Activated T-cell treated with anti-CD3 and anti-CD28 coated beads, Interleukin-2, amount 50 U/mL, for 72 hours (primary cell): ENCODE results near the gene TMEM25. TPM values are rescaled to one million over a fixed set of nuclear protein-coding genes. Genes with fewer than 3 reads are reported as not detected.
"Not testable (repeated sequence)": the region's sequence is repeated elsewhere in the genome, so short reads cannot be mapped to it uniquely, and the experiment has no call there.

Experiments
- ATAC-seq, 2 donors: fragments of 150-1000 bp; cut with Tn5 transposase; replicated peaks in 1 of 2; 2 replicates each; pipeline ENCODE4 v1.10.0; 2021; ENCODE audit warnings: moderate library complexity in 2 of 2, mild to moderate bottlenecking in 1 of 2
- DNase-seq, 2 donors: peaks; one replicate each; pipeline ENCODE4 v3.0.0; 2021 to 2022; ENCODE audit warnings: mixed read lengths in 1 of 2
- H3K27ac Mint-ChIP-seq: one replicate; pipeline ENCODE4 v1.8.0; 2022; ENCODE audit warnings: mild to moderate bottlenecking, moderate library complexity, mixed read lengths
- H3K27me3 Mint-ChIP-seq: one replicate; pipeline ENCODE4 v1.8.0; 2022; ENCODE audit warnings: low read depth, mixed read lengths
- H3K36me3 Mint-ChIP-seq, 2 donors: one replicate each; pipeline ENCODE4 v1.8.0; 2022; ENCODE audit warnings: mixed read lengths in 2 of 2, mild to moderate bottlenecking in 1 of 2; ENCODE audit not compliant: insufficient read depth in 2 of 2
- H3K4me1 Mint-ChIP-seq: one replicate; pipeline ENCODE4 v1.8.0; 2022; ENCODE audit warnings: low read depth, mixed read lengths
- H3K4me3 Mint-ChIP-seq, 2 donors: one replicate each; pipeline ENCODE4 v1.8.0; 2022; ENCODE audit warnings: mild to moderate bottlenecking in 2 of 2, mixed read lengths in 2 of 2, moderate library complexity in 2 of 2
- H3K9me3 Mint-ChIP-seq, 2 donors: one replicate each; pipeline ENCODE4 v1.8.0; 2022; ENCODE audit warnings: mixed read lengths in 2 of 2
- total RNA-seq, 2 donors: library from RNA; stranded (reverse); gene quantifications; one replicate each; pipeline ENCODE4 v1.2.3, GENCODE V29; 2022

TMEM25 gene
- total RNA-seq, 2 donors from 2014 or later = 18.1 to 18.6 TPM

DNA sequence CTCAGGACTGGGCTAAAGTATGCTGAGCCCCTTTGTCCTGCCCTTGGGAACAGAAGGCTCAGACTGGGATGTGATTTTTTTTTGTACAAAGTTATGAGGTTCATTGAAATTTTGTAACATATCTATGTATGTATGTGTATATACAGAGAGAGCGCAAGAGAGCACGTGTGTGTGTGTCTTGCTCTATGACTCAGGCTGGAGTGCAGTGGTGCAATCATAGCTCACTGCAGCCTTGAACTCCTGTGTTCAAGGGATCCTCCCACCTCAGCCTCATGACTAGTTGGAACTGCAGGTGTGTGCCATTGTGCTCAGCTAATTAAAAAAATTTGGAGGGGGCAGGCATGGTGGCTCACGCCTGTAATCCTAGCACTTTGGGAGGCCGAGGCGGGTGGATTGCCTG lies 5.7 kb downstream of the TMEM25 start:
- Mint-ChIP-seq H3K9me3 (no peaks in the 10 kb centered on the region), H3K36me3 (no peaks in the 10 kb centered on the region), H3K27me3 (no peaks in the 10 kb centered on the region)

DNA sequence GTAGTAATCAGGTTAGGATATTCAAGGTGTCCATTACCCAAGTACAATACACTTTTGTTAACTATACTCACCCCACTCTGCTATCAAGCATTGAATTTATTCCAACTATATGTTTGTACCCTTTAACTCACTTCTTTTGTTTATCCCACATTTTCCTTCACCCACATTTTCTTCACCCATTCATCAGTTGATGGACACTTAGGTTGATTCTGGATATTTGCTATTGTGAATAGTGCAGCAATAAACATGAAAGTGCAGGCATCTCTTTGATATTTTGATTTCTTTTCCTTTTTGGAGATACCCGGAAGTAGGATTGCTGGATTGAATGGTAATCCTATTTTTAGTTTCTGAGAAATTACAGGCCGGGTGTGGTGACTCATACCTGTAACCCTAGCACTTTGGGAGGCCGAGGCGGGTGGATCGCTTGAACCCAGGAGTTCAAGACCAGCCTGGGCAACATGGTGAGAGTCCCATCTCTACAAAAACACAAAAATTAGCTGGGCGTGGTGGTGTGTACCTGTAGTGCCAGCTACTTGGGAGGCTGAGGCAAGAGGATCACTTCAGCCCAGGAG lies 6.5 kb downstream of the TMEM25 start:
- DNase-seq (no peak), ATAC-seq (no peak)
- Mint-ChIP-seq H3K27me3 (no peaks in the 10 kb centered on the region), H3K27ac (no peak overlapping the region), H3K4me1 (no peaks in the 10 kb centered on the region), H3K4me3 (no peak overlapping the region), H3K36me3 (no peaks in the 10 kb centered on the region), H3K9me3 (no peaks in the 10 kb centered on the region)

More for the DNA sequence above, 5.7 kb downstream of the TMEM25 start:
- Mint-ChIP-seq H3K27ac (peak overlapping the region; percentile 24), H3K4me3 (no peak overlapping the region), H3K4me1 (peaks cover 4% of the 10 kb centered on the region)
- ATAC-seq (no peak), DNase-seq (no peak)

DNA sequence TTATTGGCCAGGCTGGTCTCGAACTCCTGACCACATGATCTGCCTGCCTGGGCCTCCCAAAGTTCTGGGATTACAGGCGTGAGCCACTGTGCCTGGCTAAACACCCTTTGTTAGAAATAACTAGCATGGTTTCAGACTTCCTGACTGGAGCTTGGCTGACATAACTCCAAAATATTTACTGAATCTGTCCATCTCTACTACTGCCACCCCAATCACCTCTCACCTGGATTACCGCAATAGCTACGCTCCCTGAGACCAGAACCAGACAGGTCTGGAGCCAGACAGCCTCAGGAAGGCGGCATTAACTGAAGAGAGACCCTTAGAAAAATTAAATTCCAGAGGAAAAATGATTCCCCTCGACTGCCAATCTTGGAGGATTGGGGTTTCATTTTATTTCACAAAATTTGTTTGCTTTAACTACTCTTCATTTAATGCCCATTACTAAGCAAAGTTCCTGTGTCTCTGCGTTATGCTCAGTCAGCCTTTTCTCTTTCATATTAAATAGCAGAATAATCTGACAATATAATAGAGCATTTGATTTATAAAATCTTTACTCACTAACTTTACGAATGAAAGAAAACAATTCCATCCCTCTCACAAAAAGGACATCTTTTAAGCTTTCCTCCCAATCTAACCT lies 13.1 kb downstream of the TMEM25 start:
- ATAC-seq (no peak), DNase-seq (no peak)
- no peaks in the 10 kb centered on the region for H3K36me3 Mint-ChIP-seq
- no peak overlapping the region for H3K4me3 Mint-ChIP-seq
- H3K27me3 Mint-ChIP-seq = no peaks in the 10 kb centered on the region
- H3K4me1 Mint-ChIP-seq = no peaks in the 10 kb centered on the region
- no peaks in the 10 kb centered on the region for H3K9me3 Mint-ChIP-seq
- no peak overlapping the region for H3K27ac Mint-ChIP-seq

DNA sequence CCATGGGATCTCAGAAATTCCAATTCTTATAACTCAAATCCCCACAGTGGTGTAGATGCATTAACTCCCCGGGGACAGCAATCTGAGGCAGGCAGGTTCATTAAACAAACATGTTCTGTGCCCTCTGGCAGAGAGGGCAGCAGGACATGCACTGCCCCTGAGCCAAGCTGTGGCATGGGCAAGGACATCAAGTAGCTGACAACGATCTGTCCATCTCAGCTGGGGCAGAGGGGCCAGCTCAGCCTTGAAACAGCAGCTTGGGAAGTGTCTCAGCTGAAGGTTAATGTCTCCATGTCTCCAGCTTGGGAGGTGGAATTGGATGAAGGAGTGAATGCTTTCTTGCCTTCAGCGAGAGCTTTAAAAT lies 13.6 kb downstream of the TMEM25 start:
- DNase-seq (no peak), ATAC-seq (no peak)
- H3K4me1 Mint-ChIP-seq = no peaks in the 10 kb centered on the region
- no peaks in the 10 kb centered on the region for H3K9me3 Mint-ChIP-seq
- H3K4me3 Mint-ChIP-seq = no peak overlapping the region
- H3K27ac Mint-ChIP-seq = no peak overlapping the region
- no peaks in the 10 kb centered on the region for H3K27me3 Mint-ChIP-seq
- peaks cover 0 to 2% of the 10 kb centered on the region in 2 donors for H3K36me3 Mint-ChIP-seq

DNA sequence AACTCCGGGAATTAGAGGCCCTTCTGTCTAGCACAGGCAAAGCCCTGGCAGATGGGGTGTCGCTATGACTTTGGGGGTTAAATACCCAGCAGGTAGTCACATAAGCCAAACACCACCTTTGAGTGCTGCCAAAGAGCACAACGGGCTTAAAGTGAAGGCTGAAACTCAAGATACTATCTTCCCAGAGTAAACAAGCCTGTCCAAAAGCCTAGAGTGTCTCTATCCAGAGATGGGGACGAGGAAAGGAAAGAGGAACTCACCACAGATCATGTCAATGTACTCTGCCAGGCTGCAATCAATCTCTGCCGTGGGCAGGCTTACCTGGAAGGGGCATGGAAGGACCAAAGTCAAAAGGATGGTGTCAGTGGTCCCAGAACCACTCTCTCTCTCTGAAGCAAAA lies 14.5 kb downstream of the TMEM25 start:
- DNase-seq (no peak), ATAC-seq (no peak)
- Mint-ChIP-seq H3K36me3 (peaks cover 0 to 5% of the 10 kb centered on the region in 2 donors), H3K4me1 (no peaks in the 10 kb centered on the region), H3K27me3 (no peaks in the 10 kb centered on the region), H3K4me3 (no peak overlapping the region), H3K27ac (no peak overlapping the region), H3K9me3 (no peaks in the 10 kb centered on the region)

DNA sequence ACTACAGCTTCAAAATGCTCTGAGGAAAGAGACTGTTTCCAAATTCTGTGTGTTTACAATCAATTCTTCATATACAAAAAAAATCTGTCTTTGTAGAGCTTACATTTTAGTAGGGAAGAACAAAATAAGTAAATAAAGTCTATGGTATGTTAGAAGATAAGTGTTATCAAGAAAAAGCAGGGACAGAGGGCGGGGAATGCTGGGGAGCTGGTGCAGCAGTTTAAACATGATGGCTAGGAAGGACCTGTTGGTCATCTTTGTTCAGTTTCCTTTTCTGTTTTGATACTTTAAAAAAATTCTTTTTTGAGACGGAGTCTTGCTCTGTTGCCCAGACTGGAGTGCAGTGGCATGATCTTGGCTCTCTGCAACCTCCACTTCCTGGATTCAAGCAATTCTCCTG lies 16.1 kb downstream of the TMEM25 start:
- ATAC-seq (no peak), DNase-seq (no peak)
- no peak overlapping the region for H3K27ac Mint-ChIP-seq
- H3K4me1 Mint-ChIP-seq = no peaks in the 10 kb centered on the region
- H3K27me3 Mint-ChIP-seq = no peaks in the 10 kb centered on the region
- no peaks in the 10 kb centered on the region for H3K9me3 Mint-ChIP-seq
- no peak overlapping the region for H3K4me3 Mint-ChIP-seq
- peaks cover 0 to 9% of the 10 kb centered on the region in 2 donors for H3K36me3 Mint-ChIP-seq

DNA sequence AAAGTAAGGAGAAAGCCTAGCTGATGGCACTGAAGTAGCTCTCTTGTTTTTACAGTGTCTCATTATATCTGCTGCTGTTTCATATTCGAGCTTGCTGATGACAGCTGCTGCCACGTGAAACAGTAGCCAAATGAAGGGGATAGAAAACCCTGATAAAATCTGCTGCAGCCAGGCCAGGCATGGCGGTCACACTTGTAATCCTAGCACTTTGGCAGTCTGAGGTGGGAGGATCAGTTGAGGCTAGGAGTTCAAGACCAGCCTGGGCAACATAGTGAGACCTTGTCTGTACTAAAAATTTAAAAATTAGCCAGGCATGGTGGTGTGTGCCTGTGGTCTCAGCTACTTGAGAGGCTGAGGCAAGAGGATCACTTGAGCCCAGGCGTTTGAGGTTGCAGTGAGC lies 21.3 kb downstream of the TMEM25 start:
- H3K4me1 Mint-ChIP-seq = no peaks in the 10 kb centered on the region
- ATAC-seq = no peak
- H3K27ac Mint-ChIP-seq = no peak overlapping the region
- H3K36me3 Mint-ChIP-seq = peaks cover 2 to 11% of the 10 kb centered on the region in 2 donors
- no peaks in the 10 kb centered on the region for H3K27me3 Mint-ChIP-seq
- no peak overlapping the region for H3K4me3 Mint-ChIP-seq
- H3K9me3 Mint-ChIP-seq = no peaks in the 10 kb centered on the region
- DNase-seq = no peak

DNA sequence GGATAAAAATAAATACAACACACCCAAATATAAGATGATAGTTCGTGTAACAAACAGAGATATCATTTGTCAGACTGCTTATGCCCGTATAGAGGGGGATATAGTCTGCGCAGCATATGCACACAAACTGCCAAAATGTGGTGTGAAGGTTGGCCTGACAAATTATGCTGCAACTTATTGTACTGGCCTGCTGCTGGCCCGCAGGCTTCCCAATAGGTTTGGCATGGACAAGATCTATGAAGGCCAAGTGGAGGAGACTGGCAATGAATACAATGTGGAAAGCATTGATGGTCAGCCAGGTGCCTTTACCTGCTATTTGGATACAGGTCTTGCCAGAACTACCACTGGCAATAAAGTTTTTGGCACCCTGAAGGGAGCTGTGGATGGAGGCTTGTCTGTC lies 29.8 kb downstream of the TMEM25 start:
- no peak overlapping the region for H3K27ac Mint-ChIP-seq

DNA sequence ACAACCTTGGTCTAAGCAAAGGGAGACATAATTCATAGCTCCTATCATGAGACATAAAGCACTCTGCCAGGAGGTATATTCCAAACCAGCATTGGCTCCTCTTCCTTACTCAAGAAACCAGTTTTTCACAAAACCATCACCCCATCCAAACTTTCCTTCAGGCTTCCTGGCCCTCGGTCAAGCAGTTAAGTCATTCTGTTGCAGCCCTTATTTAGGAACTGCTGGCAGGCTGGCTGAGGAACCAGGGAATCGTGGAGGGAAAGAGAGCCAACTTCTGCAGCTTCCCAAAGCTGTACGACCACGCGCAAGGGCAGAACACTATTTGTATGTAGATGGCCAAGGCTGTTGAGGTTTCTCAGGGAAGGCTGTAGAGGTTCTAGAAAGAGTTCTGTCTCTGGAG lies 34.1 kb downstream of the TMEM25 start:
- no peak for DNase-seq
- Mint-ChIP-seq H3K27me3 (no peaks in the 10 kb centered on the region), H3K4me3 (peak overlapping the region; percentile 71 to 77), H3K27ac (peak overlapping the region; percentile 27), H3K9me3 (no peaks in the 10 kb centered on the region), H3K36me3 (peaks cover 0 to 1% of the 10 kb centered on the region in 2 donors), H3K4me1 (peaks cover 42% of the 10 kb centered on the region)
- ATAC-seq = no peak

More for the DNA sequence above, 29.8 kb downstream of the TMEM25 start:
- no peak overlapping the region for H3K4me3 Mint-ChIP-seq
- H3K36me3 Mint-ChIP-seq = peaks cover 0 to 1% of the 10 kb centered on the region in 2 donors
- peaks cover 32% of the 10 kb centered on the region for H3K4me1 Mint-ChIP-seq
- no peak for ATAC-seq
- DNase-seq = no peak
- no peaks in the 10 kb centered on the region for H3K9me3 Mint-ChIP-seq
- no peaks in the 10 kb centered on the region for H3K27me3 Mint-ChIP-seq

DNA sequence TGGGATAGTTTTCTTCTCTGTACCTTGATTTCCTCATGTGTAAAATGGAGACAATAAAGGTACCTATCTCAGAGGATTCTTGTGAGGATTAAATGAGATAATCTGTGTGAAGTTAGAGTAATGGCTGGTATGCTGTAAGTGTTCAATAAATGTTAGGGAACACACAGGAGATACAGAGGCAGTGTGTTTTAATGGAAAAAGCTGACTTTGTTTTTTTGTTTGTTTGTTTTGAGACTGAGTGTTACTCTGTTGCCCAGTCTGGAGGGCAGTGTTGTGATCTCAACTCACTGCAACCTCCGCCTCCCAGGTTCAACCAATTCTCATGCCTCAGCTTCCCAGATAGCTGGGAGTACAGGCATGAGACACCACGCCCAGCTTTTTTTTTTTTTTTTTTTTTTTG lies 38.7 kb downstream of the TMEM25 start:
- Mint-ChIP-seq H3K36me3 (peaks cover 5 to 7% of the 10 kb centered on the region in 2 donors), H3K4me3 (no peak overlapping the region), H3K27ac (no peak overlapping the region), H3K9me3 (no peaks in the 10 kb centered on the region), H3K27me3 (no peaks in the 10 kb centered on the region), H3K4me1 (peaks cover 44% of the 10 kb centered on the region)
- ATAC-seq (no peak), DNase-seq (no peak)

DNA sequence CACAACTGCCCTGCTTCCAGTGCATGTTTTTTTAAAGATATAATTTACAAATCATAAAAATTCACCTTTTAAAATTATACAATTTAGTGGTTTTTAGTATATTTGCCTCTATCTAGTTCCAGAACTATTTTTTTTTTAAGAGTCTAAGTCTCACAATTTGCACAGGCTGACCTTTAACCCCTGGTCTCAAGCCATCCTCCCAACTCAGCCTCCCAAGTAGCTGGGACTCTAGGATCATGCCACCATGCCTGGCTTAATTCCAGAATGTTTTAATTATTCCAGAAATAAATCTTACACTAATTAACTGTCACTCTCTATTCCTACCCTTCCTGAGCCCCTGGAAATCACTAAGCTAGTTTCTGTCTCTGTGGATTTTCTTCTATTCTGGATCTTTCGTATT lies 39.8 kb downstream of the TMEM25 start:
- Mint-ChIP-seq H3K27me3 (no peaks in the 10 kb centered on the region), H3K9me3 (no peaks in the 10 kb centered on the region), H3K36me3 (peaks cover 5 to 7% of the 10 kb centered on the region in 2 donors), H3K27ac (peak overlapping the region; percentile 95), H3K4me1 (peaks cover 44% of the 10 kb centered on the region), H3K4me3 (no peak overlapping the region)
- no peak for ATAC-seq
- DNase-seq = no peak

DNA sequence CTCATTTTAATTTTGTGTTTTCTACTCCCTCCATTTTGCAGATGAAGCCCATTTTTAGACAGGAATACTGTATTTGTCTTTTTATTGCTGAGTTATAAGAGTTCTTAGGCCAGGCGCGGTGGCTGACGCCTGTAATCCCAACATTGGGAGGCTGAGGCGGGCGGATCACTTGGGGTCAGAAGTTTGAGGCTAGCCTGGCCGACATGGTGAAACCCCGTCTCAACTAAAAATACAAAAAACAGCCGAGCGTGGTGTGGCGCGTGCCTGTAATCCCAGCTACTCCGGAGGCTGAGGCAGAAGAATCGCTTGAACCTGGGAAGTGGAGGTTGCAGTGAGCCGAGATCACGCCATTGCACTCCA lies 40.7 kb downstream of the TMEM25 start:
- H3K4me3 Mint-ChIP-seq = peak overlapping the region; percentile 93 to 95
- peak overlapping the region; percentile 95 for H3K27ac Mint-ChIP-seq
- peaks cover 41% of the 10 kb centered on the region for H3K4me1 Mint-ChIP-seq
- H3K9me3 Mint-ChIP-seq, H3K27me3 Mint-ChIP-seq, ATAC-seq, H3K36me3 Mint-ChIP-seq: not testable (repeated sequence)
- DNase-seq = peak; percentile 13 to 21

DNA sequence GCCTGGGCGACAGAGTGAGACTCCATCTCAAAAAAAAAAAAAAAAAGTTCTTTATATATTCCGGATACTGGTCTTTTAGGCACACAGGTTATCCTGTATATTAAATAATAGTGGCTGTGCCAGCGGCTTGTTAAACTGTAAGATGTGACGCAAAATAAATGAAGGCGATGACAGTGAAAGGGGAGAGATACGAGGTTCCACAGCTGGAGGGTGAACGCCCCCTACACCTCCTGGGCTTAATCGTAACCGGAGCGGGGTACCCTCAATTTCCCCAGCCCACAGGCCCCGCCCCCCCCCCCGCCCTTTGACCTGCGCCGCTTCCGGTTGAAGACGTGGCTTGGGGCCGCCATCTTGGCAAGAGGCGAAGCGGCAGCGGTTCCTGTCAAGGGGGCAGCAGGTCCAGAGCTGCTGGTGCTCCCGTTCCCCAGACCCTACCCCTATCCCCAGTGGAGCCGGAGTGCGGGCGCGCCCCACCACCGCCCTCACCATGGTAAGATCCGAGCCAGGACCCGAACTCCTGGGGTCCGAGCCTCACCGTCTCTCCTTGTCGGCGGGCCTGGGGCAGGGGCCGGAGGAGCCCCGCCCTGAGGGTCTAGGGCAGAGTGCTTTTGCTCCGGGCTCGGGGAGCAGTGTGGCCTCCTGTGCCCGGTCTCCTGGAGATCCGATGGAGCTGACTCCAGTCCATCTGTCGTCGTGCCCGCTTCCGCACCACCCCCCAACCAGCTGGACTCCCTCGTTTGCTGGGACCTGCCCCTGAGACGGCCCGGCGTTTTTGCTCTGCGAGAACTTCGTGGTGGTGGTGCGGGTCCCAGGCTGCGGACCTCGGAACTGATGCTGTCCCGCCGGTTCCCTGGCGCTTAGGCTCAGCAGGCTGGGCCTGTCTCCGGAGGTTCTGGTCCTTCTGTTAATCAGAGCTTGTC lies 41.3 kb downstream of the TMEM25 start, which contains the start of gene ARCN1:
ARCN1 (plus strand) TSS at position 349 of the 920 bp plus-strand sequence; CDS start at position 488, 139 bp downstream.
- peak within 1 kb of the TSS; percentile 95 for H3K27ac Mint-ChIP-seq
- H3K4me1 Mint-ChIP-seq = peaks cover 46% of the 10 kb centered on the region
- peak; percentile 85 to 87 for ATAC-seq
- DNase-seq = peak; percentile 79 to 86
- H3K4me3 Mint-ChIP-seq = peak within 1 kb of the TSS; percentile 93 to 95
- H3K36me3 Mint-ChIP-seq = peaks cover 5 to 9% of the 10 kb centered on the region in 2 donors
- H3K9me3 Mint-ChIP-seq = no peaks in the 10 kb centered on the region
- no peaks in the 10 kb centered on the region for H3K27me3 Mint-ChIP-seq
